ENCODE measurements around the gene CPNE2. TPM values are rescaled to one million over a fixed set of nuclear protein-coding genes. Genes with fewer than 3 reads are reported as not detected.
"Not testable (repeated sequence)": the region's sequence is repeated elsewhere in the genome, so short reads cannot be mapped to it uniquely, and the experiment has no call there.

The CPNE2 gene
- total RNA-seq, 1 donor from 2014 or later, result 3.4 TPM

- Mint-ChIP-seq H3K4me3 (ENCODE audit: unreplicated experiment) (peak overlapping the region; percentile 100), H3K9me3 (ENCODE audit: unreplicated experiment) (peaks cover 15% of the 10 kb centered on the region), H3K4me1 (ENCODE audit: low read depth, unreplicated experiment) (peaks cover 24% of the 10 kb centered on the region), H3K27ac (ENCODE audit: unreplicated experiment) (no peak overlapping the region), H3K36me3 (ENCODE audit: unreplicated experiment) (no peaks in the 10 kb centered on the region), H3K27me3 (ENCODE audit: unreplicated experiment) (peaks cover 13% of the 10 kb centered on the region)
- no peak for TF ChIP-seq CTCF (IDR thresholded peaks at IDR 0.05; ENCODE audit: partially characterized antibody, unreplicated experiment)
- DNase-seq, result no peak
Observed at GRCh38 chr16:57188711-57189002, 96.3 kb downstream of the CPNE2 start.

- H3K27me3 Mint-ChIP-seq (ENCODE audit: unreplicated experiment), result peaks cover 13% of the 10 kb centered on the region
- peaks cover 26% of the 10 kb centered on the region for H3K4me1 Mint-ChIP-seq (ENCODE audit: low read depth, unreplicated experiment)
- H3K9me3 Mint-ChIP-seq (ENCODE audit: unreplicated experiment), result peaks cover 15% of the 10 kb centered on the region
- not testable (repeated sequence) for H3K4me3 Mint-ChIP-seq (ENCODE audit: unreplicated experiment); DNase-seq; H3K36me3 Mint-ChIP-seq (ENCODE audit: unreplicated experiment); H3K27ac Mint-ChIP-seq (ENCODE audit: unreplicated experiment)
Observed at GRCh38 chr16:57189527-57189926, 97.1 kb downstream of the CPNE2 start.

- no peak overlapping the region for H3K4me3 Mint-ChIP-seq (ENCODE audit: unreplicated experiment)
- H3K36me3 Mint-ChIP-seq (ENCODE audit: unreplicated experiment), result no peaks in the 10 kb centered on the region
- H3K27me3 Mint-ChIP-seq (ENCODE audit: unreplicated experiment), result peaks cover 13% of the 10 kb centered on the region
- no peak for DNase-seq
- H3K9me3 Mint-ChIP-seq (ENCODE audit: unreplicated experiment), result peaks cover 15% of the 10 kb centered on the region
- no peak overlapping the region for H3K27ac Mint-ChIP-seq (ENCODE audit: unreplicated experiment)
- TF ChIP-seq CTCF (IDR thresholded peaks at IDR 0.05; ENCODE audit: partially characterized antibody, unreplicated experiment), result no peak
- H3K4me1 Mint-ChIP-seq (ENCODE audit: low read depth, unreplicated experiment), result peaks cover 23% of the 10 kb centered on the region
Observed at GRCh38 chr16:57190136-57190535, 97.8 kb downstream of the CPNE2 start.

- DNase-seq, result no peak
- peaks cover 12% of the 10 kb centered on the region for H3K9me3 Mint-ChIP-seq (ENCODE audit: unreplicated experiment)
- H3K4me1 Mint-ChIP-seq (ENCODE audit: low read depth, unreplicated experiment), result peaks cover 24% of the 10 kb centered on the region
- no peak overlapping the region for H3K4me3 Mint-ChIP-seq (ENCODE audit: unreplicated experiment)
- H3K27me3 Mint-ChIP-seq (ENCODE audit: unreplicated experiment), result peaks cover 8% of the 10 kb centered on the region
- TF ChIP-seq CTCF (IDR thresholded peaks at IDR 0.05; ENCODE audit: partially characterized antibody, unreplicated experiment), result no peak
- no peaks in the 10 kb centered on the region for H3K36me3 Mint-ChIP-seq (ENCODE audit: unreplicated experiment)
- no peak overlapping the region for H3K27ac Mint-ChIP-seq (ENCODE audit: unreplicated experiment)
Observed at GRCh38 chr16:57191056-57191571, 98.7 kb downstream of the CPNE2 start.

- Mint-ChIP-seq H3K9me3 (ENCODE audit: unreplicated experiment) (peaks cover 8% of the 10 kb centered on the region), H3K27me3 (ENCODE audit: unreplicated experiment) (peaks cover under 1% of the 10 kb centered on the region), H3K27ac (ENCODE audit: unreplicated experiment) (no peak overlapping the region), H3K4me3 (ENCODE audit: unreplicated experiment) (no peak overlapping the region), H3K4me1 (ENCODE audit: low read depth, unreplicated experiment) (peaks cover 31% of the 10 kb centered on the region), H3K36me3 (ENCODE audit: unreplicated experiment) (no peaks in the 10 kb centered on the region)
- TF ChIP-seq CTCF (IDR thresholded peaks at IDR 0.05; ENCODE audit: partially characterized antibody, unreplicated experiment), result no peak
- no peak for DNase-seq
Observed at GRCh38 chr16:57192146-57192545, 99.8 kb downstream of the CPNE2 start.
